Ishikawa (cell line): ENCODE data around the gene OR1J1.

ENCODE experiments used
- CREB1 ChIP-seq: IDR thresholded peaks from 2 replicates; pipeline ENCODE4 v1.6.1; 2012; ENCODE audit warnings: low read depth
- EGR1 ChIP-seq: IDR thresholded peaks from 2 replicates; pipeline ENCODE4 v1.6.1; 2012
- EP300 ChIP-seq: IDR thresholded peaks from 2 replicates; pipeline ENCODE4 v1.6.1; 2012; ENCODE audit warnings: borderline replicate concordance
- FOXM1 ChIP-seq: IDR thresholded peaks from 2 replicates; pipeline ENCODE4 v1.6.1; 2012; ENCODE audit warnings: low read depth, borderline replicate concordance
- NFIC ChIP-seq: IDR thresholded peaks from 2 replicates; pipeline ENCODE4 v1.6.1; 2012
- RAD21 ChIP-seq: IDR thresholded peaks from 2 replicates; pipeline ENCODE4 v1.6.1; 2012; ENCODE audit warnings: low read depth
- TAF1 ChIP-seq: IDR thresholded peaks from 2 replicates; pipeline ENCODE4 v1.6.1; 2012; ENCODE audit warnings: low read depth, mild to moderate bottlenecking
- TCF12 ChIP-seq: IDR thresholded peaks from 2 replicates; pipeline ENCODE4 v1.6.1; 2012; ENCODE audit warnings: low read depth
- TEAD4 ChIP-seq: IDR thresholded peaks from 2 replicates; pipeline ENCODE4 v1.6.1; 2012
- YY1 ChIP-seq: IDR thresholded peaks from 2 replicates; pipeline ENCODE4 v1.6.1; 2012; ENCODE audit warnings: low read depth
- ZBTB7A ChIP-seq: IDR thresholded peaks from 2 replicates; pipeline ENCODE4 v1.6.1; 2012; ENCODE audit warnings: low read depth
- TF ChIP-seq, protein P1 (sequence below): IDR thresholded peaks from 2 replicates; pipeline ENCODE4 v1.6.1; 2012
- TF ChIP-seq, protein P2 (sequence below): IDR thresholded peaks from 2 replicates; pipeline ENCODE4 v1.6.1; 2012
- TF ChIP-seq, protein P3 (sequence below): IDR thresholded peaks from 2 replicates; pipeline ENCODE4 v1.6.1; 2012; ENCODE audit warnings: low read depth, mild to moderate bottlenecking

OR1J1 gene

DNA sequence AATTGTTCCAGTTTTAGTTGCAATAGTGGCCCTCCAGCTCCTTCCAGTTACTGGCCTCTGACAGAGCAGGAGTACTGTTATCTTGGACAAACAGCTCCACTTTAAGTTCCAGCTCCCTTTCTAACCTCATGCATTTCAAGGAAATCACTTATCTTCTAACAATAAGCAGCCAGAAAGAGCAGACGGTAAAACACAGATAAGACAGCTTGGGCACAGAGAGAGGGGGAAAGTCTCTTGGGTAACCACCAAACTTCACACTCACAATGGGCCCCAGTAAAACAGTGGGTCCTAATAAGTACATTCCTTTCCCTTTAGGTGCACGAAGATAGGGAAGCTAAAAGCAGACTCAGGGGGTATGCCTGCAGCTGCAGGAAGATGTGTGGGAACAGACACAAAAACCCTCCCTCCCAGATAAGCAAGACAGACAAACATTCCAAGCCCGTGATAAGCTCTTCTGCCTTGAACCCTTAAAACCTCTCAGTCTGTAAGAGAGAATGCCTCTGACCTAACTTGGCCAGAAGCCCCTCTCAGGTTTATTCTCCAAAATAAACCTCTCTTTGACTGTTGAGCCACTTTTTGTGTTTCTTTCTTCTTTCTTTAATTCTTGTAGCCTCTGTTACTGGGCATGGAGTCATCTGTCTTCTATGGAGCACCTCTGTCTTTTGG lies 30.8 kb downstream of the OR1J1 start:
- TF ChIP-seq CREB1 (no peak), FOXM1 (no peak), TEAD4 (no peak), RAD21 (no peak), YY1 (no peak), TAF1 (no peak), TCF12 (no peak), ZBTB7A (no peak), NFIC (no peak)
- TF ChIP-seq, protein P1, sequence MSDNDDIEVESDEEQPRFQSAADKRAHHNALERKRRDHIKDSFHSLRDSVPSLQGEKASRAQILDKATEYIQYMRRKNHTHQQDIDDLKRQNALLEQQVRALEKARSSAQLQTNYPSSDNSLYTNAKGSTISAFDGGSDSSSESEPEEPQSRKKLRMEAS: no peak
- TF ChIP-seq, protein P2, sequence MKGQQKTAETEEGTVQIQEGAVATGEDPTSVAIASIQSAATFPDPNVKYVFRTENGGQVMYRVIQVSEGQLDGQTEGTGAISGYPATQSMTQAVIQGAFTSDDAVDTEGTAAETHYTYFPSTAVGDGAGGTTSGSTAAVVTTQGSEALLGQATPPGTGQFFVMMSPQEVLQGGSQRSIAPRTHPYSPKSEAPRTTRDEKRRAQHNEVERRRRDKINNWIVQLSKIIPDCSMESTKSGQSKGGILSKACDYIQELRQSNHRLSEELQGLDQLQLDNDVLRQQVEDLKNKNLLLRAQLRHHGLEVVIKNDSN: no peak

DNA sequence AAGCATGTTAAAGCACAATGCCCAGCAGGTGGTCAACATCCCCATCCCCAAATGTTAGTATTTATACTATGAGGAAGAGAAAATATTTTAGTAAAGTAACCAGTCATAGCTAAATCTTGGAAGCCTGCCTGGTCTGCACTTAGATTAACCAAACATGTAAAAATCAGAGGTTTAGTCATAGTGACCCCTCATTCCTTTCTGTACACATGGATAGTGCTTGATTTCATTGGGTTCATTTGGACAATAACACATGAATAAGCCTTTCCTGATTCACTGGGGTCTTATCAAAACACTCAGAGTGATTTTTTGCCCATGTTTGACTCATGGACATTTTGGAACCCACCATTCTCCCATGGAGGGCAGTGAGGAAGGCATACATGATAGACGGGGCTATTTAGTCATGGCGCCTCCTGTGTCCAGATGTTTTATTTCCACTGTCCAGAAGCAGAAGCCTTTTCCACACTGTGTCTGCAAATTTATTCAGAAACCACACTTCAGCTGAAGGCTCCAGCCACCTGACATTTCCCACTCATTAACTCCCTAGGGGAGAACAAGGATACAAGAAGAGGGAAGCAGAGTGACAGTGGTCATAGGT lies 32.5 kb downstream of the OR1J1 start:
- no peak for TF ChIP-seq FOXM1
- TF ChIP-seq CREB1: no peak
- TF ChIP-seq TEAD4: no peak
- no peak for TF ChIP-seq YY1
- TF ChIP-seq RAD21: no peak
- no peak for TF ChIP-seq TAF1
- TF ChIP-seq, protein P1: no peak

DNA sequence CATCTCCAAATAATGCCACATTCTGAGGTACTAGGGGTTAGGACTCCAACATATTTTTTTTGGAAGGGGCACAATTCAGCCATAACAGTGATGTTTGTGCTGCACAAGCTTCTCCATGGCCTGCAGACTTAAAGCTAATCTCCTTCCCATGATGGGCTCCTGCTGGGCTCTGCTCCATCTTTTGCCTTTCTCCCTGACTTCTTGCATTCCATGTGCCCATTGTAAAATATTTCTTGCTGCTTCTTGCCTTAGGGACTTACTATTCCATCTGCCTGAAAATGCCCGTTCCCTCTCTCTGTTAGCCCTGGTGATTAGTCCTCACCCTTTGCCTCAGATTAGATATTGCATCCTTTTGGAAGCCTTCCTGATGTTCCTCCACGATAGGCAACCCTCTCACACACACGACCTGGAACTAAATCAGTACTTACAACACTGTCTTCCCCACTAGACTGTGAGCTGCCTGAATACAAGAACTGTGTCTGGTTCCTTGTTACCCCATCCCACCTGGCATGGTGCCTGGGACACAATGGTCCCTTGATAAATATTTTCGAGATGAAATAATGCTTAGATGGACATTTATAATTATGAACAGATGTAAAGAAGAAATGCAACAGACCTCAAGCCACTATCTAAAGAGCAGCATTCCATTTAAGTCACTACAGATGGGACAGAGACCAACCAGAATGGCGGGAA lies 33.5 kb downstream of the OR1J1 start:
- TF ChIP-seq, protein P1: no peak
- TF ChIP-seq, protein P2: no peak
- TF ChIP-seq NFIC (no peak), EP300 (no peak), ZBTB7A (no peak)
- TF ChIP-seq, protein P3, sequence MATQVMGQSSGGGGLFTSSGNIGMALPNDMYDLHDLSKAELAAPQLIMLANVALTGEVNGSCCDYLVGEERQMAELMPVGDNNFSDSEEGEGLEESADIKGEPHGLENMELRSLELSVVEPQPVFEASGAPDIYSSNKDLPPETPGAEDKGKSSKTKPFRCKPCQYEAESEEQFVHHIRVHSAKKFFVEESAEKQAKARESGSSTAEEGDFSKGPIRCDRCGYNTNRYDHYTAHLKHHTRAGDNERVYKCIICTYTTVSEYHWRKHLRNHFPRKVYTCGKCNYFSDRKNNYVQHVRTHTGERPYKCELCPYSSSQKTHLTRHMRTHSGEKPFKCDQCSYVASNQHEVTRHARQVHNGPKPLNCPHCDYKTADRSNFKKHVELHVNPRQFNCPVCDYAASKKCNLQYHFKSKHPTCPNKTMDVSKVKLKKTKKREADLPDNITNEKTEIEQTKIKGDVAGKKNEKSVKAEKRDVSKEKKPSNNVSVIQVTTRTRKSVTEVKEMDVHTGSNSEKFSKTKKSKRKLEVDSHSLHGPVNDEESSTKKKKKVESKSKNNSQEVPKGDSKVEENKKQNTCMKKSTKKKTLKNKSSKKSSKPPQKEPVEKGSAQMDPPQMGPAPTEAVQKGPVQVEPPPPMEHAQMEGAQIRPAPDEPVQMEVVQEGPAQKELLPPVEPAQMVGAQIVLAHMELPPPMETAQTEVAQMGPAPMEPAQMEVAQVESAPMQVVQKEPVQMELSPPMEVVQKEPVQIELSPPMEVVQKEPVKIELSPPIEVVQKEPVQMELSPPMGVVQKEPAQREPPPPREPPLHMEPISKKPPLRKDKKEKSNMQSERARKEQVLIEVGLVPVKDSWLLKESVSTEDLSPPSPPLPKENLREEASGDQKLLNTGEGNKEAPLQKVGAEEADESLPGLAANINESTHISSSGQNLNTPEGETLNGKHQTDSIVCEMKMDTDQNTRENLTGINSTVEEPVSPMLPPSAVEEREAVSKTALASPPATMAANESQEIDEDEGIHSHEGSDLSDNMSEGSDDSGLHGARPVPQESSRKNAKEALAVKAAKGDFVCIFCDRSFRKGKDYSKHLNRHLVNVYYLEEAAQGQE: no peak

DNA sequence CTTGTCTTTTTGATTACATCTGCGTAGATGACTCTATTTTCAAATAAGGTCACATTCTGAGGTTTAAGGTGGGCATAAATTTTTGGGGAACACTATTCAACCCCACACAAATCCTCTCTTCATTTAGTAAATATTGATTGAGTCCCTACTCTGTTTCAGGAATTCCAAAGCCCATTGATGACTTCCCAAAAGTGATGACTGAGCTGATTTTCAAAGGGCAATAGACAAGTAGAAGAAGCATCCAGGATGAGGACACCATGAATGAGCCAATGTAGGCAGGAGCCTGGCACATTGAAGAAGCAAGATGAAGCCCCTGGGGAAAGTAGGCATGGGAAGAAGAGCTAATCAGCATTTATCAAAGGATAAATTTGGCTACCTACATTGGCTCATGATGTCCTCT lies 35.2 kb downstream of the OR1J1 start:
- TF ChIP-seq ZBTB7A: no peak
- TF ChIP-seq FOXM1: no peak
- no peak for TF ChIP-seq TAF1
- TF ChIP-seq, protein P1: no peak
- no peak for TF ChIP-seq EGR1
